Stimulated activated CD4-positive, alpha-beta T cell treated with anti-CD3 and anti-CD28 coated beads, Interleukin-4, amount 100 ng/mL, for 1 hour (primary cell): ENCODE results near the gene RNASE8.
"Not testable (repeated sequence)": the region's sequence is repeated elsewhere in the genome, so short reads cannot be mapped to it uniquely, and the experiment has no call there.

ENCODE experiments used
- DNase-seq: peaks from one replicate; pipeline ENCODE4 v3.0.0-alpha.2; 2020

RNASE8 gene

GRCh38 chr14:21057803-21058675 lies at the start of gene RNASE8:
Gene RNASE8 (plus strand): TSS chr14:21057822. CDS start chr14:21057893, 71 bp downstream.
- no peak for DNase-seq

GRCh38 chr14:21009721-21010120 lies 47.9 kb upstream of the RNASE8 start:
- not testable (repeated sequence) for DNase-seq

- DNase-seq = no peak
Measured at GRCh38 chr14:21011136-21011535, 46.5 kb upstream of the RNASE8 start.

GRCh38 chr14:21014761-21015190 lies 42.8 kb upstream of the RNASE8 start:
- DNase-seq = peak; percentile 76

DNA sequence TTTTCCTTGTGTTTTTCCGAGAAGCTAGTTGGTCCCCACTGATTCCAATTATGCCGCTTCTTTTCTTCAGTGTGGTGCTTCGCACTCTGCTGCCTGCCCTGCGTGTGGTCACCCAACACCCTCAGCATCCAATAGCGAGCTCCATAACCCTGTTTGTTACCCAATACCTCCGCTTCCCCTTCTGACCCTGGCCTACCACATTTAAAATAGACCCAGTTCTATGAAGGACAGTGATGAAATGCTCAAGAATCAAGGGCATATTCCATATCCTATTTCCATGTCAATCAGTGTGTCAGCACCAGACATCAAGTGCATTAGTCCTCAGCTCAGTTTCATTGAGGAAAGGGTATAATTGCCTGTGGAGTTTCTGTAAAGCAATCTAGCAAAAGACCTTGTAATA lies 42.3 kb upstream of the RNASE8 start:
- no peak for DNase-seq

DNA sequence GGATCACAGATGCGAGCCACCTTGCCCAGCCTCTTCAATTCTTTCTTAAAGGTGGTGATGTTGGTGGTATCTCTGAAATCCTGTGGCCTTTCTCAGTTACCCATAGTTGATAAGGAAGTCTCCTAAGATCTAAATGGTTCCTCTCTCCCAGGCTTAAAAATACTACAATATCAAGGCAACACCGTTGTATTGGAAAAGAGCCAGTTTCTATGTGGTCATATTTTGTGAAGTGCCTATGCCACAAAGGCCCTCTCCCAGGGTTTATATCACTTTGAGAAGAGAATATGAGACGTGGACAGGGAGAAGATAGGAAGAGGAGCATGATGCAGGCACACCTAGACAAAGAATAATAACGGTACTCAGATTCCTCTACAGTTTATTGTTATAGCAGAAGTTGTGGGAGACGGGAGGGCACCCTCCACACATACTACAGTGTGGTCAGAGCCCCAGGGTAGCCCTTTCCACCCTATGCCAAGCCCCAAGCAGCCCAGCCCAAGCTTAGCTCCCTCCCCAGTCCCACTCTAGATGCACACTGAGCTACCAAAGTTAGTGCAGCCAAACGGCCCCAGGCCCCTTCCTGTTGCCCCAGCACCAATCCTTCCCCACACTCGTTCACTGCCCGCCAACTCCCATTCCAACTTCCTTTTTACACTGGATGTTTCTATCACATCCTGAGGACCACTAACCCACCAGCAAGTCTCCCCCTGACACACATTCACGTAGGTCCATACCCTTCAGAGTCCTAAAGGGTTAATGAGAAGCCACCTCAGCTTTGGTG lies 41.0 kb upstream of the RNASE8 start:
- DNase-seq = no peak

GRCh38 chr14:21017528-21018245 lies 39.9 kb upstream of the RNASE8 start:
- DNase-seq = no peak

DNA sequence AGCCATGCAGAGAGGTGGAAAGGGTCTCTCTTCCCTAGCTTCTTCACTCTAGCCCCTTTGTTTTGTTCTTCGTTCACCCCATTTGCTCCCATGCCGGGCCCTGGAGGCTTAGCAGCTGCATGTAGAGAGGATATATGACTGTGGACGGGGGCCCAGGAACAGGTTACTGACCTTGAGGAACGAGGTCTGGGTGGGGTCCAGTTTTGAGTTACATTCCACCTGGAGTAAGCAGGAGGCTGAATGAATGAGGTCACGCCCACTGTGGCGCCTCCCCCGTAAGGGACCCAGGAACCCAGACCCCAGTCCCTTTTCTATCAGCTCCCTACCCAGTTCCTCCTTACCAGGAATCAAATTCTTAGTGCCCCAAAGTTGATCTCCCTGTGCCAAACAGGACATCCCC lies 39.3 kb upstream of the RNASE8 start:
- no peak for DNase-seq

DNA sequence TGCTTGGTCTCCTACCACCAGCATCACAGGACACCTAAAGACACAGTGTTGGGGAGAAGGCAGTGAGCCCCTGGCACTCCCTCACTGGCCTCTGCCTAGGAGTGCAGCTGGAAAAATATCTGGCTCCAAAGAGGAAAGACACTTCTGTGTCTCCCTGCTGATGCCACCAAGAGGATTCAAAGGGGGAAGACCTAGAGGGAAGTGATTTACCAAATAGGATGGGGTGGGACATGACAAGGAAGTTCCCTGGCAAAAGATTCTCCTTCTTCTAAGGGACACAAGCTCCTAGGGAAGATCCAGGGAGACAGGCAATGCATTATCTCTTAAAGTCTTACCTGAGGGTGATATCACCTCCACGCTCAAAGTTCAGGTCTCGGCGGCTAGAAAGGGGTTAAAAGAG lies 38.8 kb upstream of the RNASE8 start:
- DNase-seq = no peak

- no peak for DNase-seq
Measured at GRCh38 chr14:21019366-21019765, 38.3 kb upstream of the RNASE8 start.

GRCh38 chr14:21020977-21021545 lies 36.6 kb upstream of the RNASE8 start:
- DNase-seq = no peak

GRCh38 chr14:21022686-21023085 lies 34.9 kb upstream of the RNASE8 start:
- DNase-seq = no peak

DNA sequence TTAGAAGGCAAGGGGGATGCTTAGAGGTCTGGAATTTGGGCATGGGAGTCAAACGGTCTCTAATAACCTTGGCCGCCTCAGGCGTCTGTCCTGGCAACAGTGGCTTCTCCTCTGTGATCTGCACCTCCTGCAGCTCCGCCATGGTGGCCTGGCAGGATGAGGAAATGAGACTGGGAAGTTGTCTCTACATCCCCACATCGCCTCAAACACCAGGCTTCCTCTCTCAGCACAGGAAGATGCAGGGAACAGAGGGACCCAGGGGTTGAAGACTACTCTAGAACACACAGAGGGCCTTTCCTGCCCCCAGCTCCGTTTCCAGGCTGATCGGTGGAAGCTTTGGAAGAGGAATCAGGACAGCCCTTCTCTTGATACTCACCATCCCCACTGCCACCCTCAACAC lies 34.4 kb upstream of the RNASE8 start:
- DNase-seq = no peak

GRCh38 chr14:21023817-21024584 lies 33.6 kb upstream of the RNASE8 start:
- DNase-seq = no peak

DNA sequence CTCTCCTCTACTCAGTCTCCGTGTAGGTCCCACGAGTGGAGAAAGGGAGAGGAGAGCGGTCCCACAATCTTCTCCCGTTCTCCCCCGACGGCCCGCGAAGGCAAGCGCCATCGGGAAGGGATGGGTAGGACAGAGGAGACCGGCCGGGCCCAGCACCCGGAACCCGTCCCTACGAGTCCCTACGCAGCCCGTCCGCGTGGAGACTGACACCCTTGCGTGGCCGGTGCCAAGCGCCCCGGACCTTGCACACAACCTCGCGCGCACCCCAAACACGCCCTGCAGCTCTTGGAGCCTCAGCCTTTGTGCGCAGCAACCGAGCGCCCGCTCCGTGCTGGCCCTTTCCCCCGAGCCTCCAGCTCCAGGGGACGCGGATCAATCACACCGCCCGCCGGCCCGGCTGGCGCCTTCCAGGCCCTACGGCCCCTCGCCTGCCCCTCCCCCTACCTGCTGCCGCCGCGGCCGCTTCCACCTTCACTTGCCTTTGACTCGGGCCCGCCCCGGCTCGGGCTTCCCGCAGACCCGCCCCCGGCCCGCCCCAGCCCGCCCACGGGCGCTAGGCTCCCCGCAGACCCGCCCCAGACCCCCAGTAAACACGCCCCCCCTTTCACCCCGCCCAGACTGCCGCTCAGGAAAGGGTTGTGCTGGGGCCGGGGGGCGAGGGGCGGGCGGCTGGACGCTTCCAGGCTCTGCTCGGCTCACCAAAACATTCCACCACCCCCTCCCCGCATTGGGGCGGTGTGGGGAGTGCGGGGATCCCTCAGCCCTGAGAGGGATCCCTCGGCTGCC lies 32.8 kb upstream of the RNASE8 start, which contains the start of gene NDRG2:
NDRG2 (minus strand) TSS at position 477 of the 786 bp plus-strand sequence. CDS start 1,746 bp downstream, outside the sequence.
- peak; percentile 70 for DNase-seq

GRCh38 chr14:21025371-21026273 lies 32.0 kb upstream of the RNASE8 start:
- no peak for DNase-seq

DNA sequence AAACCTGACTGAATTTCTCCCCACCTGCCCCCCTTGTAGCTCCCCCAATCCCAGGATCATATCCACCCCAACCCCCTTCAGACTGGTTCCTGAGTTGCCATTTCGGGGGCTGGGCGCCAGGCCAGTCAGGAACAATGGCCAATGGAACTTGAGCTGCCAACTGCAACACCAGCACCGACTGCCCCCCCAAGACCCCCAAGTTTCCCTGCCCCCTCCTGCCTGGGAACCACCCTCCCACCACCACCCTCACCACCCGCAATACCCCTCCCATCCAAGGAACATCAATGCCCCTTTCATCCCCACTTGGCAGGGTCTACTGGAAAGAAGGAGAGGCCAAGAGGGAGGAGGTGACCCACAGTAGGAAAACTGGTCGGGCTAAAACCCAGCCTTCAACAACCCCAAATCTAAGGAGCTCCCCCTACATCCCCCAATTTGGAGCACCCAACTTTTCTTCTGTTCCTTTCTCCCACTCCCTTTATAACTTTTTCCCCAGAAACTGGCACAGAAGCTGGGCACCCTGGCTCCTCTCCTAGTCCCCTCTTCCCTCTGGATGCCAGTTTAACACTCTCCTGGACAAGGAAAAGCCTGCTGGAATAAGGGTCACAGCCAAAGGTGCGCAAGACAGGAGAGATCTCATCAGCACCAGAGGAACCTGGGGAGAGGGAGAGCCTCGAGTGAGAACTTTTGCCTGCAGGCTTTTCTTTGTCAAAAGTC lies 31.2 kb upstream of the RNASE8 start:
- DNase-seq = no peak

GRCh38 chr14:21026988-21027315 lies 30.7 kb upstream of the RNASE8 start:
- no peak for DNase-seq

- no peak for DNase-seq
Measured at GRCh38 chr14:21029917-21030316, 27.7 kb upstream of the RNASE8 start, which contains the start of gene TPPP2. Gene TPPP2 (plus strand): TSS chr14:21030217. CDS start chr14:21030582, 365 bp downstream.
